Measurements from ENCODE around the gene OLFML1. TPM values are rescaled to one million over a fixed set of nuclear protein-coding genes. Genes with fewer than 3 reads are reported as not detected.

Gene OLFML1
- total RNA-seq, 1 donor from 2014 or later = not detected

DNA sequence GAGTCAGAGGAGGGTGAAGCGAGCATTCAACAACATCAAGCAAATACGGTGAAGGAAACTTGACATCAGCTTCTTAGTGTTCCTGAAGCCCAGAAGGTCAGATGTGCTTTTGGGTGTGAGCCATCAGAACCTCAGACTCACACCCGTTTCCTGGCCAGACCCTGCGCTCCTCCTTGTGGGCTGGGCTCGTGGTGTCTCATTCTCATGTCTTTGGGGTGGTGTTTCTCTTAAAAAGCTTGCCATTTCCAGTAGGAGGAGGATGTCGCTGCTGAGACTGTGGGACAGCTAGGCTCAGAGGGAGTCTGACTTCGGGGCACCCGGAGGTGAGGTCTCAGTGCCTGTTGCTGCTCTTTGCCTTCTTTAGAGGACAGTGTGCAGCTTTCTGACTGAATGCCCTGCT lies 52.7 kb downstream of the OLFML1 start:
- H2AFZ ChIP-seq (ENCODE audit: low read depth, low read length) = no peak overlapping the region
- Mint-ChIP-seq H3K27ac (ENCODE audit: unreplicated experiment) (no peak overlapping the region), H3K27me3 (ENCODE audit: low read depth, unreplicated experiment) (peaks cover 58% of the 10 kb centered on the region)

DNA sequence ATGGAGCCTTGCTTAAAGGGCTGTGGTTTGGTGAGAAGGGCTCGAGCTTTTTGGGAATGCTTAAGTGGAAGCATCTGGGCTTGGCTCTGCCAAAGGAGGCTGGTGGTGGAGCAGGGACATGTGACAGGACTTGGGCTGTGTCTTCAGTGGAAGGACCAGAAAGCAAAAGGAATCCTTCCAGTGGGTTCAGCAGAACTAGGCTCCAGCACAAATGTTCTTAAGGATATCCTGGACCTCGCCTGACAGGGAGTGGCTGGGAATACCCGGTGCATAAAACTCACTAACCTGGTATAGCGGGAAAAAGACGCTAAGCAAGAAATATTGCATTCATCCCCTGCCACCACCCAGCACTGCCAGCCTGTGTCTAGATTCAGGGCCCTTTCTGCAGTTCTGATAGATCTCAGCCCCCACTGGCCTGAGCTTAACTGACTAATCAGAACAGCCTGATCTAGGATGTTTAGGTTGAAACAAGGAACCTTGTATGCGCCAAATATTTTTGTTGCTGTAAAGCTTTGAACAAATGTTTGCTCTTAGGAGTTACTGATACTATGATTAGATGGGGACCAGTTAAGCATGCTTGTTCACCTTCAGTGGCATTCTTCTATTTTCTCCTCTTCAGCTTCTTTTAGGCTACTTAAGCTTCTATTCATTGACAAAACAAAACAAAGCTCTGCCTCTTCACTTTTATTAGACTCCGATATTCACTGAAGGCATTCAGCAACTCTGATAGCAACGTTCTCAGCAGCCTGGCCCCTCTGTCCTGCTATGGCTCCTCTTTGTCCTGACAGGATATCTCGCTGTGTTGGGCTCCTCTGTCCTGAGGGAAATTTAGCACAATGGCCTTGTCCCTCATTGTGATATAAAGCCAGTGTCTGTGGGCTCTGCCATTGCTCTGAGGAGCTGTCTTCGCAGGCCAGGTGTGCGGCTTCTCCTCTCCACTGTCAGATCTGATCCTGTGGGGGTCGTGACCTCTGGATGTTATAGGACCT lies 53.5 kb downstream of the OLFML1 start:
- H3K4me1 Mint-ChIP-seq (ENCODE audit: low read depth, unreplicated experiment) = no peaks in the 10 kb centered on the region
- no peaks in the 10 kb centered on the region for H4K20me1 ChIP-seq (ENCODE audit: insufficient read depth, low read length)
- peaks cover 2% of the 10 kb centered on the region for H3K27me3 ChIP-seq (ENCODE audit: insufficient read depth, low read length)
- no peak for TF ChIP-seq EZH2 (IDR thresholded peaks at IDR 0.05; ENCODE audit: insufficient read depth, low read length)
- TF ChIP-seq, protein P1, sequence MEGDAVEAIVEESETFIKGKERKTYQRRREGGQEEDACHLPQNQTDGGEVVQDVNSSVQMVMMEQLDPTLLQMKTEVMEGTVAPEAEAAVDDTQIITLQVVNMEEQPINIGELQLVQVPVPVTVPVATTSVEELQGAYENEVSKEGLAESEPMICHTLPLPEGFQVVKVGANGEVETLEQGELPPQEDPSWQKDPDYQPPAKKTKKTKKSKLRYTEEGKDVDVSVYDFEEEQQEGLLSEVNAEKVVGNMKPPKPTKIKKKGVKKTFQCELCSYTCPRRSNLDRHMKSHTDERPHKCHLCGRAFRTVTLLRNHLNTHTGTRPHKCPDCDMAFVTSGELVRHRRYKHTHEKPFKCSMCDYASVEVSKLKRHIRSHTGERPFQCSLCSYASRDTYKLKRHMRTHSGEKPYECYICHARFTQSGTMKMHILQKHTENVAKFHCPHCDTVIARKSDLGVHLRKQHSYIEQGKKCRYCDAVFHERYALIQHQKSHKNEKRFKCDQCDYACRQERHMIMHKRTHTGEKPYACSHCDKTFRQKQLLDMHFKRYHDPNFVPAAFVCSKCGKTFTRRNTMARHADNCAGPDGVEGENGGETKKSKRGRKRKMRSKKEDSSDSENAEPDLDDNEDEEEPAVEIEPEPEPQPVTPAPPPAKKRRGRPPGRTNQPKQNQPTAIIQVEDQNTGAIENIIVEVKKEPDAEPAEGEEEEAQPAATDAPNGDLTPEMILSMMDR (IDR thresholded peaks at IDR 0.05; ENCODE audit: insufficient read depth, low read depth, low read length) = no peak
- H3K27ac ChIP-seq (ENCODE audit: low read depth, low read length) = no peak overlapping the region
- H3K27me3 Mint-ChIP-seq (ENCODE audit: low read depth, unreplicated experiment) = peaks cover 61% of the 10 kb centered on the region
- DNase-seq (ENCODE audit: low read depth) (no peak), FAIRE-seq (no peak)
- no peak overlapping the region for H3K4me3 ChIP-seq (ENCODE audit: insufficient read depth, low read depth, low read length)
- no peak overlapping the region for H3K4me3 Mint-ChIP-seq (ENCODE audit: unreplicated experiment)
- H3K9ac ChIP-seq (ENCODE audit: low read length) = no peak overlapping the region
- no peaks in the 10 kb centered on the region for H3K36me3 ChIP-seq (ENCODE audit: insufficient read depth, low read length)
- no peak overlapping the region for H3K27ac Mint-ChIP-seq (ENCODE audit: unreplicated experiment)
- H3K4me1 ChIP-seq (ENCODE audit: insufficient read depth, low read length) = no peaks in the 10 kb centered on the region
- H3K79me2 ChIP-seq (ENCODE audit: insufficient read depth, low read length) = no peaks in the 10 kb centered on the region
- H2AFZ ChIP-seq (ENCODE audit: low read depth, low read length) = no peak overlapping the region
- H3K9me3 Mint-ChIP-seq (ENCODE audit: unreplicated experiment) = no peaks in the 10 kb centered on the region
- no peaks in the 10 kb centered on the region for H3K9me3 ChIP-seq (ENCODE audit: insufficient read depth, low read depth, low read length)
- H3K36me3 Mint-ChIP-seq (ENCODE audit: low read depth, unreplicated experiment) = peaks cover 2% of the 10 kb centered on the region
- no peak overlapping the region for H3K4me2 ChIP-seq (ENCODE audit: low read length)

More for the DNA sequence above, 52.7 kb downstream of the OLFML1 start:
- Histone ChIP-seq H3K9ac (ENCODE audit: low read length) (no peak overlapping the region), H3K9me3 (ENCODE audit: insufficient read depth, low read depth, low read length) (no peaks in the 10 kb centered on the region), H3K79me2 (ENCODE audit: insufficient read depth, low read length) (no peaks in the 10 kb centered on the region), H3K4me3 (ENCODE audit: insufficient read depth, low read depth, low read length) (no peak overlapping the region), H3K4me2 (ENCODE audit: low read length) (no peak overlapping the region), H3K27ac (ENCODE audit: low read depth, low read length) (no peak overlapping the region), H3K4me1 (ENCODE audit: insufficient read depth, low read length) (no peaks in the 10 kb centered on the region), H3K27me3 (ENCODE audit: insufficient read depth, low read length) (peaks cover 2% of the 10 kb centered on the region), H4K20me1 (ENCODE audit: insufficient read depth, low read length) (no peaks in the 10 kb centered on the region), H3K36me3 (ENCODE audit: insufficient read depth, low read length) (no peaks in the 10 kb centered on the region)
- H3K9me3 Mint-ChIP-seq (ENCODE audit: unreplicated experiment) = no peaks in the 10 kb centered on the region
- no peak overlapping the region for H3K4me3 Mint-ChIP-seq (ENCODE audit: unreplicated experiment)
- TF ChIP-seq, protein P1 (IDR thresholded peaks at IDR 0.05; ENCODE audit: insufficient read depth, low read depth, low read length) = no peak
- DNase-seq (ENCODE audit: low read depth) (no peak), FAIRE-seq (no peak)
- H3K36me3 Mint-ChIP-seq (ENCODE audit: low read depth, unreplicated experiment) = peaks cover 2% of the 10 kb centered on the region
- H3K4me1 Mint-ChIP-seq (ENCODE audit: low read depth, unreplicated experiment) = no peaks in the 10 kb centered on the region
